ENCODE results near the gene EAF1.
A peak's percentile ranks its signal among the peaks of the same experiment; 100 is the strongest.
"Not testable (repeated sequence)": the region's sequence is repeated elsewhere in the genome, so short reads cannot be mapped to it uniquely, and the experiment has no call there.

Gene EAF1

GRCh38 chr3:15405448-15406050 lies 21.8 kb upstream of the EAF1 start:
- DNase-seq (ENCODE audit: low spot score): peak; percentile 29

- no peak for DNase-seq (ENCODE audit: low spot score)
These were observed 18.2 kb upstream of the EAF1 start for GRCh38 chr3:15409239-15409638.

- no peak for DNase-seq (ENCODE audit: low spot score)
These were observed 17.6 kb upstream of the EAF1 start for GRCh38 chr3:15409774-15410173.

- DNase-seq (ENCODE audit: low spot score): not testable (repeated sequence)
These were observed 16.4 kb upstream of the EAF1 start for GRCh38 chr3:15410966-15411365.

GRCh38 chr3:15420871-15421270 lies 6.5 kb upstream of the EAF1 start:
- DNase-seq (ENCODE audit: low spot score): peak; percentile 38

- no peak for DNase-seq (ENCODE audit: low spot score)
These were observed 749 bp upstream of the EAF1 start for GRCh38 chr3:15426579-15427118.

GRCh38 chr3:15427981-15428380 lies 583 bp downstream of the EAF1 start:
- DNase-seq (ENCODE audit: low spot score): no peak

- DNase-seq (ENCODE audit: low spot score): peak; percentile 51
These were observed 1.1 kb downstream of the EAF1 start for GRCh38 chr3:15428539-15428938.

- no peak for DNase-seq (ENCODE audit: low spot score)
These were observed 1.7 kb downstream of the EAF1 start for GRCh38 chr3:15429080-15429479.

GRCh38 chr3:15430624-15431023 lies 3.2 kb downstream of the EAF1 start:
- no peak for DNase-seq (ENCODE audit: low spot score)

GRCh38 chr3:15431256-15431837 lies 3.9 kb downstream of the EAF1 start:
- DNase-seq (ENCODE audit: low spot score): no peak

- DNase-seq (ENCODE audit: low spot score): no peak
These were observed 6.1 kb downstream of the EAF1 start for GRCh38 chr3:15433531-15433930.

GRCh38 chr3:15434756-15435155 lies 7.4 kb downstream of the EAF1 start:
- no peak for DNase-seq (ENCODE audit: low spot score)

GRCh38 chr3:15436246-15436645 lies 8.8 kb downstream of the EAF1 start:
- no peak for DNase-seq (ENCODE audit: low spot score)

- no peak for DNase-seq (ENCODE audit: low spot score)
These were observed 11.6 kb downstream of the EAF1 start for GRCh38 chr3:15438983-15439382.

- peak; percentile 41 for DNase-seq (ENCODE audit: low spot score)
These were observed 12.1 kb downstream of the EAF1 start for GRCh38 chr3:15439476-15439875.

GRCh38 chr3:15440891-15441290 lies 13.5 kb downstream of the EAF1 start:
- no peak for DNase-seq (ENCODE audit: low spot score)

- no peak for DNase-seq (ENCODE audit: low spot score)
These were observed 16.6 kb downstream of the EAF1 start for GRCh38 chr3:15443826-15444524.

- DNase-seq (ENCODE audit: low spot score): no peak
These were observed 22.3 kb downstream of the EAF1 start for GRCh38 chr3:15449489-15450224.

- no peak for DNase-seq (ENCODE audit: low spot score)
These were observed 23.2 kb downstream of the EAF1 start for GRCh38 chr3:15450438-15451215.

GRCh38 chr3:15451216-15452113 lies 24.1 kb downstream of the EAF1 start:
- no peak for DNase-seq (ENCODE audit: low spot score)

Measured in AG08396 (cell line).